Endothelial cell of umbilical vein (primary cell): ENCODE data around the gene CLSTN2. TPM values are rescaled to one million over a fixed set of nuclear protein-coding genes. Genes with fewer than 3 reads are reported as not detected.

ENCODE experiments used
- BruUV-seq: library from RNA; stranded (reverse); fragments of 400-500 nt; replicated peaks from 2 replicates; lab custom pipeline; 2021; lab: Mats Ljungman, UMichigan
- CTCF ChIA-PET: fragments of 300-600, 350-600 bp; sonication (Branson Sonifier 250); formaldehyde crosslinking; loops from one replicate; lab custom pipeline; 2021; ENCODE audit warnings: antibody characterized with exemption, inconsistent platforms; lab: Charles Lee
- POLR2A ChIA-PET: fragments of 300-600, 350-600 bp; sonication (Branson Sonifier 250); formaldehyde crosslinking; loops from one replicate; lab custom pipeline; 2021; ENCODE audit warnings: antibody characterized with exemption, inconsistent platforms; lab: Charles Lee
- DNase-seq: peaks from one replicate; pipeline ENCODE4 v3.0.0-alpha.2; 2011; ENCODE audit warnings: low read depth, low spot score
- FAIRE-seq: peaks from 2 replicates; lab custom pipeline; 2011; peaks lifted over from hg19 to GRCh38; lab: Jason Lieb, UNC
- H2AFZ ChIP-seq: 2 replicates; pipeline ENCODE4 v1.6.0; 2012; ENCODE audit warnings: low read depth, low read length, control low read depth, inconsistent platforms
- H3K27ac ChIP-seq: 2 replicates; pipeline ENCODE4 v1.5.1; 2011; ENCODE audit warnings: low read depth, mild to moderate bottlenecking, control low read depth, low read length, moderate library complexity; ENCODE audit not compliant: insufficient read depth
- H3K27me3 ChIP-seq, 2 experiments: 2 replicates each; pipeline versions ENCODE4 v1.6.0 to v1.6.1; 2011; ENCODE audit warnings: low read length in 2 of 2, mixed read lengths in 1 of 2; ENCODE audit not compliant: control insufficient read depth in 2 of 2, insufficient read depth in 2 of 2
- H3K36me3 ChIP-seq, 2 experiments: 2 replicates in 1 of 2; 3 replicates in 1 of 2; pipeline ENCODE4 v1.5.1; 2011; ENCODE audit warnings: low read length in 2 of 2, mild to moderate bottlenecking in 1 of 2, moderate library complexity in 1 of 2; ENCODE audit not compliant: control insufficient read depth in 2 of 2, insufficient read depth in 2 of 2; ENCODE audit errors: extremely low read depth in 1 of 2
- H3K4me1 ChIP-seq: 3 replicates; pipeline ENCODE4 v1.5.1; 2011; ENCODE audit warnings: mild to moderate bottlenecking, low read length; ENCODE audit not compliant: control insufficient read depth, insufficient read depth; ENCODE audit errors: extremely low read depth
- H3K4me2 ChIP-seq: 2 replicates; pipeline ENCODE4 v1.6.1; 2011; ENCODE audit warnings: low read length, control low read depth, mixed read lengths; ENCODE audit not compliant: insufficient read depth
- H3K4me3 ChIP-seq, 3 experiments: fragments of 200-600 bp in 1 of 3; sonication (generic), shearing (Covaris generic) in 1 of 3; replicated peaks in 1 of 3; 2 replicates each; pipeline ENCODE4 v1.5.1; 2011 to 2016; ENCODE audit warnings: control low read depth in 3 of 3, low read length in 3 of 3, mild to moderate bottlenecking in 2 of 3, inconsistent platforms in 1 of 3, low read depth in 1 of 3, moderate library complexity in 1 of 3; ENCODE audit not compliant: insufficient read depth in 1 of 3
- H3K79me2 ChIP-seq: 2 replicates; pipeline ENCODE4 v1.6.0; 2012; ENCODE audit warnings: low read length, inconsistent platforms; ENCODE audit not compliant: control insufficient read depth, insufficient read depth
- H3K9ac ChIP-seq: replicated peaks from 2 replicates; pipeline ENCODE3; 2011; ENCODE audit warnings: low read length, control low read depth; ENCODE audit not compliant: insufficient read depth; ENCODE audit errors: extremely low read depth
- H3K9me1 ChIP-seq: replicated peaks from 3 replicates; pipeline ENCODE4 v1.6.0; 2011; ENCODE audit warnings: mild to moderate bottlenecking, low read length; ENCODE audit not compliant: control insufficient read depth, insufficient read depth; ENCODE audit errors: extremely low read depth
- H3K9me3 ChIP-seq: replicated peaks from 2 replicates; pipeline ENCODE4 v1.5.1; 2012; ENCODE audit warnings: low read length, inconsistent platforms; ENCODE audit not compliant: control insufficient read depth, insufficient read depth
- H4K20me1 ChIP-seq: replicated peaks from 2 replicates; pipeline ENCODE3; 2011; ENCODE audit warnings: mild to moderate bottlenecking, low read length; ENCODE audit not compliant: control insufficient read depth, insufficient read depth; ENCODE audit errors: extremely low read depth
- CTCF ChIP-seq, 2 donors: IDR thresholded peaks; 1 replicate in 1 of 2; 2 replicates in 1 of 2; pipeline ENCODE4 v1.5.1; 2011; ENCODE audit warnings: low read length in 2 of 2, mild to moderate bottlenecking in 2 of 2, moderate library complexity in 2 of 2, control low read depth in 1 of 2, inconsistent platforms in 1 of 2, low read depth in 1 of 2; ENCODE audit not compliant: insufficient read depth in 1 of 2; ENCODE audit errors: extremely low read depth in 1 of 2
- EZH2 ChIP-seq: IDR thresholded peaks from 2 replicates; pipeline ENCODE4 v1.6.1; 2012; ENCODE audit warnings: borderline replicate concordance, low read depth, mild to moderate bottlenecking, moderate library complexity, low read length, inconsistent platforms; ENCODE audit not compliant: severe bottlenecking
- FOS ChIP-seq: IDR thresholded peaks from 2 replicates; pipeline ENCODE4 v1.6.1; 2011; ENCODE audit warnings: mild to moderate bottlenecking, low read length, moderate library complexity, borderline replicate concordance; ENCODE audit not compliant: insufficient read depth
- GATA2 ChIP-seq: IDR thresholded peaks from 2 replicates; pipeline ENCODE4 v1.7.0; 2011; ENCODE audit warnings: low read depth, mild to moderate bottlenecking, moderate library complexity, mixed read lengths, low read length; ENCODE audit not compliant: insufficient read length, insufficient read depth
- JUN ChIP-seq: IDR thresholded peaks from 2 replicates; pipeline ENCODE4 v1.6.1; 2011; ENCODE audit warnings: borderline replicate concordance, low read depth; ENCODE audit not compliant: insufficient read length, insufficient read depth
- MYC ChIP-seq: IDR thresholded peaks from one replicate; pipeline ENCODE4 v1.6.1; 2011; ENCODE audit warnings: mild to moderate bottlenecking, low read depth, low read length
- POLR2A ChIP-seq: IDR thresholded peaks from 2 replicates; pipeline ENCODE4 v1.6.1; 2012; ENCODE audit warnings: low read depth, mild to moderate bottlenecking, control low read depth, low read length
- POLR2AphosphoS5 ChIP-seq: IDR thresholded peaks from 2 replicates; pipeline ENCODE4 v1.6.1; 2012; ENCODE audit warnings: low read depth, mild to moderate bottlenecking, control low read depth, low read length, moderate library complexity; ENCODE audit not compliant: insufficient read depth
- dilution Hi-C: fragments of 300-500 bp; cut with MboI; formaldehyde crosslinking; loops from one replicate; pipeline ENCODE4 v1.15.0; 2019; ENCODE audit warnings: low sequenced_read_pairs; ENCODE audit not compliant: extremely low pct_ligation_motif_present
- intact Hi-C: fragments of 100-400 bp; cut with micrococcal nuclease; formaldehyde crosslinking; loops from one replicate; pipeline ENCODE4 v1.10.0; 2022
- polyA plus RNA-seq, 4 experiments: library from polyadenylated mRNA; depleted of rRNA in 3 of 4; stranded (reverse) in 3 of 4; unstranded in 1 of 4; fragments of >200 nt; gene quantifications; 2 replicates each; pipeline versions ENCODE4 v1.2.1 to v1.2.3, GENCODE V29; 2011 to 2012; ENCODE audit warnings: missing spikeins in 1 of 4
- total RNA-seq: library from RNA; stranded (reverse); gene quantifications from 2 replicates; pipeline ENCODE4 v1.2.3, GENCODE V29; 2021
- TF ChIP-seq, protein P1 (sequence below): IDR thresholded peaks from 2 replicates; pipeline ENCODE4 v1.6.1; 2011; ENCODE audit not compliant: insufficient read depth, insufficient read length

The CLSTN2 gene
- total and polyA plus RNA-seq, 2 donors (not counting 3 experiments of a cell fraction or from before 2014, with no cell fraction given), result 0.26 to 0.38 TPM

GRCh38 chr3:140443806-140444205 is 508.8 kb downstream of the CLSTN2 start:
- dilution Hi-C loops (no loop called here), intact Hi-C loops (no loop called here)
- no peaks in the 10 kb centered on the region for H3K79me2 ChIP-seq
- no peaks in the 10 kb centered on the region for H3K36me3 ChIP-seq
- H3K4me3 ChIP-seq, result no peak overlapping the region
- no TSS peak for BruUV-seq
- no peak for TF ChIP-seq GATA2
- no peak for TF ChIP-seq POLR2A
- TF ChIP-seq FOS, result no peak
- no peak for TF ChIP-seq MYC
- TF ChIP-seq, protein P1, sequence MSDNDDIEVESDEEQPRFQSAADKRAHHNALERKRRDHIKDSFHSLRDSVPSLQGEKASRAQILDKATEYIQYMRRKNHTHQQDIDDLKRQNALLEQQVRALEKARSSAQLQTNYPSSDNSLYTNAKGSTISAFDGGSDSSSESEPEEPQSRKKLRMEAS, result no peak
- TF ChIP-seq EZH2, result no peak
- no peak for TF ChIP-seq CTCF (IDR thresholded peaks at IDR 0.05; ENCODE audit: extremely low read depth in 1 of 2, insufficient read depth in 1 of 2, low read depth in 1 of 2, low read length in 2 of 2)
- TF ChIP-seq POLR2AphosphoS5, result no peak
- no peak for TF ChIP-seq JUN
- ChIA-PET CTCF (no interaction called here), POLR2A (no interaction called here)
- no peaks in the 10 kb centered on the region for H3K9me1 ChIP-seq
- DNase-seq (no peak), FAIRE-seq (no peak)
- H3K27me3 ChIP-seq, result no peaks in the 10 kb centered on the region
- no peak overlapping the region for H2AFZ ChIP-seq
- no peak overlapping the region for H3K4me2 ChIP-seq
- H4K20me1 ChIP-seq, result no peaks in the 10 kb centered on the region
- H3K27ac ChIP-seq, result no peak overlapping the region
- no peaks in the 10 kb centered on the region for H3K4me1 ChIP-seq
- H3K9ac ChIP-seq, result no peak overlapping the region
- H3K9me3 ChIP-seq, result no peaks in the 10 kb centered on the region
